T-helper 2 cell treated with Interferon-gamma antibody and Interleukin-4, amounts not matched to agents 100 ng/mL and 5 ng/mL, for 36 hours (primary cell): Measurements from ENCODE around the gene KRTAP6-1. TPM values are rescaled to one million over a fixed set of nuclear protein-coding genes. Genes with fewer than 3 reads are reported as not detected.

Experiments
- intact Hi-C: fragments of 100-400 bp; cut with micrococcal nuclease; formaldehyde crosslinking; loops from one replicate; pipeline ENCODE4 v1.15.1; 2023
- total RNA-seq: library from RNA; stranded (reverse); gene quantifications from 2 replicates; pipeline ENCODE4 v1.2.3, GENCODE V29; 2022

KRTAP6-1 gene
- total RNA-seq, 1 donor from 2014 or later = not detected

DNA sequence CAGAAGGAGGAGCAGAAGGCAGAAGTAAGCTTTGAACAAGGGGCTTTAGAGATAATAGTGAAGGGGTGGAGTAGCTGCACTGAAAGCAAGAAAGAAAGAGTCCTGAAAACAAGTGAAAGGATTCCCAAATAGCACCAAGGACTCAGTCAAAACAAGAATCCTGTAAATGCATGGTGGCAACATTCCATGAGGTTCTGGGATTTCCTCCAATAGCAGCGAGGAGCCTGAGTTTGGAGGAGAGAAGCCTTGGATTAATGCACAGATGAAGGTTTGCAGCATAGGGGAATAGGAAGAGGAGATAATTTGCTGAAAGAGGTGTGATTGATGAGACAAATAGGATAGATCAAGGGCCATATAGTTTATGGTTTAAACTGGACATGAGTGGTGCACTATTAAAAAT lies 34.4 kb downstream of the KRTAP6-1 start:
- intact Hi-C loops = no loop called here

DNA sequence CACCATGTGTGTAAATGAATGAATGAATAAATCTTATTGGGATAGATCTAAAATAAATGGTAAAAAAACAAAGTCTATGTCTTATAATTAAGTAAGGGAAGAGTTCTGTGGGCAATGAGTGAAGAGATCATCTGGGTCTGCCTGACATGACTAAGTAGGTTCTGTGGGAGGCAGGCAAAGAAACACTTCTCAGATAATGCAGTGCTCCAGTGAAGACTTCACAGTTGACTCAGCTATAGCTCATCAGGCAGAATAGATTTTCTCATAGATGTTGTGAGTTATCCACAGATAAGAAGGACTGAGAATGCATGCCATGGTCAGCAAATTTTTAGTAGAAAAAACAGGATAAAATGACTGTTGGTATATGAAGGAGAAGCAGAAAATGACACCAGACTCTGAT lies 36.0 kb downstream of the KRTAP6-1 start:
- intact Hi-C loops = no loop called here

GRCh38 chr21:30567617-30568016 lies 46.1 kb downstream of the KRTAP6-1 start:
- intact Hi-C loops = no loop called here

DNA sequence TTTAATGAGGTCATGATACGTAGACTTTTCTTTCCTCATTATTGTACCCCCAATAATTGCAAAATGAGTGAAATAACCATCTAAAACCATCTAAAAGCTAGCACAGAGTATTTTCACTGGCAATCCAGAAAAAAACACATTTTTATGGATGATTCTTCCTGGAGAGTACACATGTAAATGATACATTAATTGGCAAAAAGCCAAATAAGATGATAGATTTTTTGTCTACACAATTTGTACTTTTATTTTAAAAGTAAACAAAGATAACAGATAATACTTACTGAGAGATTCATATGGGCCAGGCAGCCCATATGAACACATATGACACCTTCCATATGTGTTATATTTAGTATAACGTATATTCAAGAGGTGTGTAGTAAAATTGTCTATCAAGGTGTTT lies 50.1 kb downstream of the KRTAP6-1 start:
- intact Hi-C loops = no loop called here

Other genes with a start within 250 kb of the KRTAP6-1 start
- not detected in 2 replicates for gene KRTAP13-2, start 241.7 kb downstream of the KRTAP6-1 start, total RNA-seq
- gene KRTAP13-1, start 217.9 kb downstream of the KRTAP6-1 start, total RNA-seq = not detected in 2 replicates
- not detected in 2 replicates for gene KRTAP13-3, start 188.0 kb downstream of the KRTAP6-1 start, total RNA-seq
- gene KRTAP13-4, start 183.7 kb downstream of the KRTAP6-1 start, total RNA-seq = not detected in 2 replicates
- gene KRTAP15-1, start 173.7 kb downstream of the KRTAP6-1 start, total RNA-seq = not detected in 2 replicates
- gene KRTAP19-1, start 133.6 kb downstream of the KRTAP6-1 start, total RNA-seq = not detected in 2 replicates
- gene KRTAP19-2, start 126.5 kb downstream of the KRTAP6-1 start, total RNA-seq = not detected in 2 replicates
- gene KRTAP19-3, start 121.9 kb downstream of the KRTAP6-1 start, total RNA-seq = not detected in 2 replicates
- not detected in 2 replicates for gene KRTAP19-4, start 116.8 kb downstream of the KRTAP6-1 start, total RNA-seq
- not detected in 2 replicates for gene KRTAP19-5, start 111.8 kb downstream of the KRTAP6-1 start, total RNA-seq
- not detected in 2 replicates for gene KRTAP19-6, start 72.1 kb downstream of the KRTAP6-1 start, total RNA-seq
- not detected in 2 replicates for gene KRTAP19-7, start 52.6 kb downstream of the KRTAP6-1 start, total RNA-seq
- gene KRTAP22-2, start 23.5 kb downstream of the KRTAP6-1 start, total RNA-seq = not detected in 2 replicates
- not detected in 2 replicates for gene KRTAP6-3, start 21.5 kb downstream of the KRTAP6-1 start, total RNA-seq
- gene KRTAP6-2, start 15.0 kb downstream of the KRTAP6-1 start, total RNA-seq = not detected in 2 replicates
- gene KRTAP22-1, start 12.8 kb downstream of the KRTAP6-1 start, total RNA-seq = not detected in 2 replicates
- not detected in 2 replicates for gene KRTAP20-1, start 2.5 kb upstream of the KRTAP6-1 start, total RNA-seq
- gene KRTAP20-4, start 6.7 kb upstream of the KRTAP6-1 start, total RNA-seq = not detected in 2 replicates
- not detected in 2 replicates for gene KRTAP20-2, start 21.3 kb upstream of the KRTAP6-1 start, total RNA-seq
- gene KRTAP20-3, start 28.9 kb upstream of the KRTAP6-1 start, total RNA-seq = not detected in 2 replicates
- gene KRTAP21-3, start 104.8 kb upstream of the KRTAP6-1 start, total RNA-seq = not detected in 2 replicates
- not detected in 2 replicates for gene KRTAP21-2, start 133.3 kb upstream of the KRTAP6-1 start, total RNA-seq
- gene KRTAP21-1, start 141.5 kb upstream of the KRTAP6-1 start, total RNA-seq = not detected in 2 replicates
- not detected in 2 replicates for gene KRTAP8-1, start 199.3 kb upstream of the KRTAP6-1 start, total RNA-seq
- gene KRTAP7-1, start 215.8 kb upstream of the KRTAP6-1 start, total RNA-seq = not detected in 2 replicates